ENCODE measurements around the gene AGPAT1. TPM values are rescaled to one million over a fixed set of nuclear protein-coding genes. Genes with fewer than 3 reads are reported as not detected.

Gene AGPAT1, protein sequence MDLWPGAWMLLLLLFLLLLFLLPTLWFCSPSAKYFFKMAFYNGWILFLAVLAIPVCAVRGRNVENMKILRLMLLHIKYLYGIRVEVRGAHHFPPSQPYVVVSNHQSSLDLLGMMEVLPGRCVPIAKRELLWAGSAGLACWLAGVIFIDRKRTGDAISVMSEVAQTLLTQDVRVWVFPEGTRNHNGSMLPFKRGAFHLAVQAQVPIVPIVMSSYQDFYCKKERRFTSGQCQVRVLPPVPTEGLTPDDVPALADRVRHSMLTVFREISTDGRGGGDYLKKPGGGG
- 18.3 and 18.5 TPM in 2 replicates for polyA plus RNA-seq

DNA sequence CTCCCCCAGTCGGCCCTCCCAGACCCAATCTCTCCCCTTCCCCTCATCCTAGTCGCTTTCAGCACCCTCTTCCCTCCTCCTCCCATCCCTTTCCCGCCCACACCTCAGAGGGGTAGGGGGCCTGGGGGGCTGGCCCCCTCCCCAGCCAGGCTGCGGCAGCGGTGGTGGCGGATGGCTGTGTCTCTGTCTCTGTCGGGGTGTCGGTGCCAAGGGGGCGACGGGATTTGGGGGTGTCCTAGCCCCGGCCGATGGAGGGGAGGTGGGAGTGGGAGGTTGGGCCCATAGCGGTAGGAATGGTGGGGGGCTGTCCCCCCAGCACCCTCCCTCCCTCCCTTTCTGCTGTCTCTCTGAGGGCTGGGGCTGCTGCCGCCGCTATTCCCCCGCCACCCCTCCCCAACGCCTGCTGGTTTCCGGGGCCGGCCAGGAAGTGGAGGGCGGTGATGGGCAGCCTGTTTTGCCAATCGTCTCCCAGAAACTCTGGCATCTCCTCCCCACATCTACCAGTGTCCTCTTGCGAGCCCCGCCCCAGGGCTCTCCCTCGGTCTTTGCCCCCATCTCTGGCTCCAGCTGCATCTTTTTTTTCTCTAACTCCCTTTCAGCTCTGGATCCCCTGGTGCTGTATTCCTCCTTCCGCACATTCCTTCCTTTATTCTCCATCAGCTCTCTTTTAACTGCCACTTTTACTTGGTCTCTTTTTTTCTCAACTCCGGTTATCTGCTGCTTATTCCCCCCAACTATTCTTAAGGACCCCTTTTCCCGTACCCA, at the start of gene AGPAT1:
Gene AGPAT1, minus strand, starts transcription at position 374 of the 765 bp plus-strand sequence. CDS start 4,588 bp downstream, outside the sequence.

DNA sequence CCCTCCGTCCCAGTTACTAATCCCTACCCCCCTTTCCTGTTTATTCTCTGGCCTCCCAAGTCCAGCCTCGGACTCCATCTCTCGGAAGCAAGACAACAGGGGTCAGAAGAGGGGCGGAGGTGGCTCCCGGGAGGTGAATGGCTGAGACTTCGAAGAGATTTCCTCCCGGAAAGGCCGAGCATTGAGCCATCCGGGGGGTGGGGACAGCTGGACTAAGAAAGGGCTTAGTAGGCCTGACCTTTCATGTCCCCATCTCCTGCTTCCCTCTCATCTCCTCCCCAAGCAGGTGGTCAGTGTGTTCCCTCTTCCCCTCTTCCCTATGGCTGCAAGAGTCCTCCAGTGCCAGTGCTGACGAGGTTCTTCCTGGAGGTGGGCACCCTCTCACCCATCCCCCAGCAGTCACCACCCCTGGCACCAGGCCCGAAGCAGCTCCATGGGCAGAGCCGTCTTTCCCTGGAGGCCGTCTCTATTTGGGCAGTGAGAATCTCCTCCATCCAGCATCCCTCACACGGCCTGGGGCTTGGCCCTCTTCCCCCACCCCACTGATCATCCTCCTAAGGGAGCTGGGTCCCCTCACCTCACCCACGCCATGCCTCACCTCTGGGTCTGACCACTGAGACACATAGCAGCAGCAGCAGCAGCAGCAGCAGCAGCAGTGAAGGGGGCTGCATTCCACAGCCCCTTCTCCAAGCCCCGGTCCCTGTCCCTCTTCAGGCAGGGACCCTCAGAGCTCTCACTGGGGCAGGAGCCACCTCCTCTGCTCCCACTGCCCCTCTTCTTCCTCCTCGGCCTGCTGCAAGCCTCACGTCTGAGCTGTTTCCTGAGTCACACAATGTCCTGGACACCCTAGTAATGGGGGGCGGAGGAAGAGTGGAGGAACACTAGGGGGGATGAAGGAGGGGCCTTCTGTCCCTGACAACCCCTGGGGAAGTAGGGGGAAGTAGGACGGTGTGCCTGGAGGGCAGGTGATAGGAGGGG, 47.7 kb upstream of the AGPAT1 start, which contains the start of gene NOTCH4:
Gene NOTCH4, minus strand, starts transcription at position 810 of the 978 bp plus-strand sequence. Its CDS starts 139 bp downstream, at position 671.

DNA sequence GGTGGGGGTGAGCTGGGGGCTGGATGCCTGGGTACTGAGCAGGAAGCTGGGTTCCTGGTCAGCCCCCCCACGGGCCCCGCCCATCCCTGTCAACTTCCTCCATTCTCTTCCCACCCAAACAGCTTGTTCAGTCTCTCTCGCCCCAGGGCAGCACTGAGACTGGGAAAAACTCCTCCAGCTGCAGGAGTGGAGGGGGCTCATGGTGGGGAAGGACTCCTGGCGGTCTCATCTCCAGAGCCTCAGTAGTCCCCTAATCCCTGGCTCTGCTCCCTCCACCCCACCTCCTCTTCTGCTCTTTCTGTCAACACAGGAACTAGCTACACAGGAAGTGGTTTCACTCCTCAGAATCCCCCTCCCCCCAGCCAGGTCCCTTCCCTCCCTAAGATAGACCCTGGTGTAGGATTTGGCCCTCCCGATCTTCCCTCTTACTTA, 16.7 kb upstream of the AGPAT1 start, which contains the start of gene GPSM3:
Gene GPSM3, minus strand, starts transcription at position 36 of the 432 bp plus-strand sequence. CDS start 130 bp downstream, outside the sequence.

DNA sequence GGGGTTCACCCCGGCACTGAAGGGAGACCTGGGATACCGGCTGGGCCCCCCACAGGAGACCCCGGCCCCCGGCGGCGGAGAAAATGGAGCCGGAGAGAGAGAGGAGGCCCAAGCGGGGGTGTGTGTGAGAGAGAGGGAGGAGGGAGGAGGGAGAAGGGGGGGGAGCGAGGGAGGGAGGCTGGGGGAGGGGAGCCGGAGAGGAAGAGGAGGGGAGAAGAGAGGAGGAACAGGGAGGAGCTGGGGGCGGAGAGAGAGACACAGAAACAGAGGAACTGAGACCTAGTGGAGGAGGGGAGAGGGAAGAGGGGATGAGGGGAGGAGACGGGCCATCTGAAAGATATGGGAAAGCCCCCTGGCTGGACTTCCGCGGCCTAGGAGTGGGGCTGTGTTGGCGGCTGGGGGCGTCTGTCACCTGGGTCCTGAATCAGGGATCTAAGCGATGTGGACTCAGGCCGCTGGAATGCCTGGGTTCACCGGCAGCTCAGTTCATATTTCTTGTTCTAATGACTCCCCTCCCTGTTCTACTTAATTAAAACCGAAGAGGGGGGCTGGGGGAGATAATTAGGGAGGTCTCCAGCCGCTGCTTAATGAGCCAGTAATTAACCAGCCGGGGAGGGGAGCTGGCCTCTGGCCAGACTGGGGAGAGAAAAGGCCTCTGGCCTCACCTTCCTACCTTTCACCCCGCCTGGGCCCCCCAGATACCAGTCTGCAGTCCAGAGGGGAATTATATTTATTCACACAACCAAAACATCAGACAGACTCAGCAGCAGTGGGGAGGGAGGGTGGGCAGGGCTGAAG, 14.4 kb upstream of the AGPAT1 start, which contains the start of gene PBX2:
Gene PBX2, minus strand, starts transcription at position 149 of the 798 bp plus-strand sequence. CDS start 287 bp downstream, outside the sequence.

DNA sequence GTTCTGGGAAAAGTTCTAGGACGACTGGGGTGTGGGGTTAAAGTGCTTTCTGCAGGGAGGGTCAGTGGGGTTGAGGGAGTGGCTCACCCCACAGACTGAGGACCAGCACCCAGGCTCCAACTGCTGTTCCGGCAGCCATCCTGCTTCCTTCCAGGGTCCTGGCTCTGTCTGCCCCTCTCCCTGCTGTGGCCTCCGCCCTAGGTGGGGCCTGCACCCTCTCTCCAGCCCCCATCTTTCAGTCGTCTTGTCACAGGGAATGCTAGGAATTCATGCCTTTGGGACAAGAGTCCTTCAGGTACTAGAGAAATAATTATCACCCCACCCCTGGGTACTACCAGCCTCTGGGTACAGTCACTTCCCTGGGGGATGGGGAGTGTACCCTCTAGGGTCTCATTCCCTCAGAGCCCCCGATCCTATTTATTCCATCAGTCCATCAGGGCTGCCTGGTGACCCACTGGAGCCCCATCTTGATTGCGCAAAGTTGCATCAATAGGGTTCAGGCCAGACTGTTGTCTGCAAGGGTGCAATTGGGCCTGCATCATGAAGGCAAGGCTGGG, 8.3 kb upstream of the AGPAT1 start, which contains the start of gene AGER:
Gene AGER, minus strand, starts transcription at position 170 of the 557 bp plus-strand sequence. Its CDS starts 31 bp downstream, at position 139.

DNA sequence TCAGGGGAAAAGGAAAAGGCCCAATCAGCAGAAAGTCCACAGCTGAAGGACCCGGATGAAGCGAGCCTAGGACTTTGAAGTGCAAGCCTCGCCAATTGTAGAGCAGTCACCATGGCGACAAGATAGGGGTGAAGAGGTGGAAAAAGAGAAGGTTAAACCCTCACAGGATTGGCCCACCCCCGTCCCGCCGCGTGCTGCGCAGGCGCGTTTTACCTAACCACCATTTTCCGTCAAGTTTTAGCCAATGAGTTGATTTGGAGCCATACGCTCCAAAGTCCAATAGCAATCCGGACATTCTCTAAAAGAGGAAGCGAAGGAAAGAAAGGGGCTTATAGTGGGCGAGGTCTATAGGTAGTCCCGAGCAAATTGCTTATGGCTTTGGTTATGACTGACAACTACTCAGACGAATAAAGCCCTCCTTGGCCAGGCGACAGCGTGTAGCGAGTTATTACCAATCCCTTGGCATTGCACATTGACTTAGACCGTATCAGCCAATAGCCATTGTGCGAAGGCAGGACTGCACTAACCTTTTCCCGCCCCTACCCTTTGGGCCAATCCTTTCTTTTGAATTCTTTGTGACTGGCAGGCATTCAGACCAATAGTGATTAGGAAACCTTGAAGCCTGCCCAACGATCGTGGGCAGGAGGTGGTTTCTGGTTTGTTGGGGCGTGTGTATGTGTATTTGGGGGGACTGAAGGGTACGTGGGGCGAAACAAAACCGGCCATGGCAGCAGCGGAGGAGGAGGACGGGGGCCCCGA, 2.1 kb upstream of the AGPAT1 start, which contains the start of gene RNF5:
Gene RNF5, plus strand, starts transcription at position 618 of the 759 bp plus-strand sequence. Its CDS starts 107 bp downstream, at position 725.

DNA sequence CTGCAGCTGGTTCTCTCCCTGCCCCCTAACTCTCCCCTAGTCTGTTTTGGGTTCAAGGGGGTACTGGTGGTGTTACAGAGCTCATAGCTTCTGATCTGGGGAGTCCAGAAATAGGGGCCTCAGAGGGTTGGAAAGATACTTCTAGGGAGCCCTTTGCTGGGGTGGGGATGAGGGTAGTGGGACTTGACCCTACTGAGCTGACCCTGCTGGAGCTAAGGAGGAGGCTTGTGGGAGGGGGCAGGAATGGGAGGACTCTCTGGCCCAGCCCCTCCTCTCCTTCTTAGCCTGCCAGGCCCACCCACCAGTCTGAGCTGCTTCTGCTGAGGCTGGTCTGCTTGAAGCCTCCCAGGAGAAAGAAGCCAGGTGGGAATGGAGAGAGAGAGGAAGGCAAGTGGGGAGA, 11.6 kb downstream of the AGPAT1 start, which contains the start of gene EGFL8:
Gene EGFL8, plus strand, starts transcription at position 301 of the 400 bp plus-strand sequence. CDS start 1,571 bp downstream, outside the sequence.

DNA sequence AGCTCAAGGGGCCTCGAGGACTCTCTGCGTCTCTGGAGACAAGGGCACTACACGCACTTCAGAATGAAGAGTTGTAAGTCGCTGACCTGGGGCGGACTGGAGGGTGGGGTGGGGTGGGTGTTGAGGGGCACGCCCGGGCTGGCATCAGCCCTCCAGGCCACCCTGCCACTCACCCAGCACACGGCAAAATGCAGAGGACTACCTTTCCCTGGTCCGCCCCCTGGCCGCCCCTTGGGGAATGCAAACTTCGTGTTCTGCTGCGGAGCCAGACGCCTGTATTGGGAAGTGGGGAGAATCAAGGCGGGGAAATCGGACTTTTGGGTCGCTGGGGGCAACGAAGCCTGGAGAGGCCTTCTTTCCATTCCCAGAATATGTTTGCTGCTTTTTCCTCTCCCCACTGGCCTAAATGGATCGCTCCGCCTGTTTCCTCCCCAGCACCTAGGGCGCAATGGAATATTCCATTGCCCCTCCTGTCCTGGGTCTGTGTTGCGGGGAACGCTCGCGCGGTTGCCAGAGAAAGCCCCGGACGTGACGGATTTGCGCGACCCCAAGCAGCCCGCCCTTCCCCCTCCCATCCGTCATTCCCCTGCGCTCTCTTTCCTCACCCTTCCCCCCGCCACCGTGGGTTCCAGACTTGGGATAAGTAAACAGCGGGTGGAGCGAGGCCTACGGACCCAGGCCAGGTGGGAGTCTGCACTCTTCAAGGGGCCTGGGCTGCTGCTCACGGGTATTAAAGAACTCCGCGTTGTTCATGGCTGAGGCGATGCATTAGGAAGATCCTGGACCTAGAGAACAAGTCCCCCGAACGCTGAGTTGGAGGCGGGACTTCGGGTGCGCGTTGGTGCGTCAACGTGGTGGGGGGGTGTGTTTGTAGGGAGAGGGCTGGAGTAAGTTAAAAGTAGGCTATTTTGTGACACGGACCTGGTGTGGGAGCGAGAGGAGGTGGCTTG, 22.0 kb downstream of the AGPAT1 start, which contains the start of gene PPT2:
Gene PPT2, plus strand, starts transcription at position 578 of the 950 bp plus-strand sequence. CDS start 454 bp downstream, outside the sequence.

DNA sequence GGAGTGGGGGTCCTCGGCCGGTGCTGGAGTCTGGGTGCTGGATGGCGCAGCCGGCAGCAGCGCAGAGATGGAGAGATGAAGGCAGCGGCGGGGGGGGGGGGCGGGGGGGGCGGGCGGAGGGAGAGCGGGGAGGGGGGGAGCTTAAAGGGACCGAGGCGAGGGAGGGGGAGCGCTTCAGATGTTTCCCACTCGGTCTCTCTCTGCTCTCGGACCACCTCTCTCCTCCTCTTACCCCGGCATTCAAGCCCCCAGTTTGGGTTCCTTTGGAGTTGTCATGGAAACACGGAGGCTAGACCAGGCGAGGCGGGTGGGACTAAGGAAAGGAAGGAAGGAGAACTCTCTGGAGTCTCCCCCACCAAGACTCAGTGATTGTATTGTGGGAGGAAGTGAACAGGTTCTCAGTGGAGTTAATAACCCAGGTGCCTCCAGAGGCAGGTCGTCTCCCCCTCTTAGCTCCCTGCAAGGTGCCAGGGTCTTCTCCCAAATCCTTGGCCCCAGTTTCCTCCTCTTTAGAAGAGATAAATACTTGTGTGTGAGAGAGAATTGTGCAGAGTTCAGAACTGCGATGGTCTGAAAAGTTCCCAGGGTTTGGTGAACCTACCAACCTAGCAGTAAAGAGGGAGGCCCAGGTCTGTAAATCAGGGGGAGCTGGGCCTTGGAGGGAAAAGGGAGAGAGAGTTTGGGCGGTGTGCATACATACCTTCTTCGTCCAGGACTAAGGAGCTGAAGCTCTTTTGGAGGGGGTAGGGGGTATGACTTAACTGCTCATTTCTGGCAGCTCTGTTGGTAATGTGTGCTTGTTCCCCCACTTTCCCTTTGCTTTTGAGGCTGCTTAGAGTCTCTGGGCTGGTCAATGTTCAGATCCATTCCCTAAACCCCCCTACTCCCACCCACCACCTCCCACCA, 23.8 kb downstream of the AGPAT1 start, which contains the start of gene PRRT1:
Gene PRRT1, minus strand, starts transcription at position 77 of the 906 bp plus-strand sequence. CDS start 112 bp downstream, outside the sequence.

DNA sequence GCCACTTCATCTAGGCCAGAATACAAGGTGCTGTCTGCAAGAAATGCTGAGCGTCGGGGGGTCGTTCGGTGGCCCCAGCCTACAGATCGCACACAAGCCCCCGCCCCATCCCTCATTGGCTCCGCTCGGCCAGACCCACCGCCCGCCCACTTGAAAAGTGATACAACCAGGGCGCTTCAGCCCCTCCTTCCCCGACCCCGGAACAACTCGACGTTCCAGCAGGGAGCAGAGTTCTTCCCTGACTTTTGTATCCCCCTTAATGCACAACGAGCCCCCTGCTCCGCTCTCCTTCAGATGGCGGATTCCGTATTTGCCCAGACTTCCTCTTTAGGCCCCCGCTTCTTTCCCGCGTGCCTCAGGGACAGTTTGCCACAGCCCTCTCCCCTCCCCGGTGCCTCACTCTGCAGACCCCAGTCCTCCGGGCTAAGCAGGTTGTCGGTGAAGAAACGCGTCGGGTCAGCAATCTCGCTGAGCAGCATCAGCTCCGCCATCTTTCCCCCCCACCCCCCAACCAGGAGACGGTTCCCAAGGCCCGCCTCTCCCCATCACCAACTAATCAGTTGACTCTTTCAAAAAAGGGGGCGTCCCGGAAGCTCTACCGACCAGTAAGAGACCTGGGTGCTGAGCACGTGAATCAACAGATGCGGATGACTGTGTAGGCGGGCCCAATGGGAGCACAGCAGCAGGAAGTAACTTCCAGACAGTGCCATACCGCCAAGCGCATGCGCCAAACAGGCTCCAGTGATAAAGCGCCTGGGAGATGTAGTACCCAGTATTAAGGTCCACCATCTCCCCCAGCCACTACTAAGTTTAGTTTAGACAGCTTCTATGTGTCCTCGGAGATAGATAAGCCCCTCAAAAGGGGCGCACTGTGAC, 47.9 kb downstream of the AGPAT1 start, which contains the start of gene ATF6B:
Gene ATF6B, minus strand, starts transcription at position 530 of the 876 bp plus-strand sequence. Its CDS starts 39 bp downstream, at position 491.

Other genes with a start within 250 kb of the AGPAT1 start
- gene C2, start 248.4 kb downstream of the AGPAT1 start, polyA plus RNA-seq = 1.2 TPM in 1 of 2 replicates, not detected in the other
- gene CFB, start 230.0 kb downstream of the AGPAT1 start, polyA plus RNA-seq = 0.34 TPM in 1 of 2 replicates, not detected in the other
- 18.1 and 30.7 TPM in 2 replicates for gene NELFE, start 217.1 kb downstream of the AGPAT1 start, polyA plus RNA-seq
- 8.0 and 11.7 TPM in 2 replicates for gene SKIC2, start 216.9 kb downstream of the AGPAT1 start, polyA plus RNA-seq
- gene DXO, start 203.9 kb downstream of the AGPAT1 start, polyA plus RNA-seq = 9.6 and 21.2 TPM in 2 replicates
- gene C4A, start 194.0 kb downstream of the AGPAT1 start, polyA plus RNA-seq = not detected in 2 replicates
- not detected in 2 replicates for gene C4B, start 161.3 kb downstream of the AGPAT1 start, polyA plus RNA-seq
- 0.20 TPM in 1 of 2 replicates, not detected in the other for gene CYP21A2, start 137.7 kb downstream of the AGPAT1 start, polyA plus RNA-seq
- not detected in 2 replicates for gene TNXB, start 66.7 kb downstream of the AGPAT1 start, polyA plus RNA-seq
- gene ATF6B, start 47.8 kb downstream of the AGPAT1 start, polyA plus RNA-seq = 3.4 and 9.6 TPM in 2 replicates
- 0.77 and 1.8 TPM in 2 replicates for gene FKBPL, start 45.8 kb downstream of the AGPAT1 start, polyA plus RNA-seq
- 88.8 and 97.9 TPM in 2 replicates for gene PRRT1, start 24.1 kb downstream of the AGPAT1 start, polyA plus RNA-seq
- 16.8 and 18.7 TPM in 2 replicates for gene PPT2, start 21.9 kb downstream of the AGPAT1 start, polyA plus RNA-seq
- 2.5 and 3.6 TPM in 2 replicates for gene EGFL8, start 11.5 kb downstream of the AGPAT1 start, polyA plus RNA-seq
- 34.7 and 42.0 TPM in 2 replicates for gene RNF5, start 2.3 kb upstream of the AGPAT1 start, polyA plus RNA-seq
- gene AGER, start 8.2 kb upstream of the AGPAT1 start, polyA plus RNA-seq = not detected in 2 replicates
- gene PBX2, start 14.1 kb upstream of the AGPAT1 start, polyA plus RNA-seq = 0.55 TPM in 1 of 2 replicates, not detected in the other
- gene GPSM3, start 16.6 kb upstream of the AGPAT1 start, polyA plus RNA-seq = not detected in 2 replicates
- gene NOTCH4, start 48.0 kb upstream of the AGPAT1 start, polyA plus RNA-seq = 1.3 and 2.2 TPM in 2 replicates
- gene TSBP1, start 195.8 kb upstream of the AGPAT1 start, polyA plus RNA-seq = not detected in 2 replicates
- not detected in 2 replicates for gene BTNL2, start 231.1 kb upstream of the AGPAT1 start, polyA plus RNA-seq

Data from Purkinje cell (primary cell).